Activated B cell treated with CpG ODN at 0.5 μM for 24 hours (primary cell): ENCODE measurements around the gene XIST. TPM values are rescaled to one million over a fixed set of nuclear protein-coding genes. Genes with fewer than 3 reads are reported as not detected.

ENCODE experiments used
- ATAC-seq: fragments of 200-7000 bp; cut with Tn5 transposase; one replicate; pipeline ENCODE4 v1.10.0; 2021; ENCODE audit warnings: low read depth, mild to moderate bottlenecking, moderate library complexity
- CTCF ChIA-PET: fragments of 350-600 bp; sonication (Branson Sonifier 250); formaldehyde crosslinking; loops from one replicate; lab custom pipeline; 2021; ENCODE audit warnings: antibody characterized with exemption; lab: Charles Lee
- POLR2A ChIA-PET: fragments of 350-600 bp; sonication (Branson Sonifier 250); formaldehyde crosslinking; loops from one replicate; lab custom pipeline; 2021; ENCODE audit warnings: antibody characterized with exemption; lab: Charles Lee
- DNase-seq: peaks from one replicate; pipeline ENCODE4 v3.0.0; 2022
- H3K27ac Mint-ChIP-seq: one replicate; pipeline ENCODE4 v1.8.0; 2020; ENCODE audit warnings: mixed read lengths
- H3K27me3 Mint-ChIP-seq: one replicate; pipeline ENCODE4 v1.8.0; 2021; ENCODE audit warnings: mixed read lengths
- H3K36me3 Mint-ChIP-seq: one replicate; pipeline ENCODE4 v1.8.0; 2021; ENCODE audit warnings: low read depth, mixed read lengths
- H3K4me1 Mint-ChIP-seq: one replicate; pipeline ENCODE4 v1.8.0; 2021; ENCODE audit warnings: mixed read lengths
- H3K4me3 Mint-ChIP-seq: one replicate; pipeline ENCODE4 v1.8.0; 2020; ENCODE audit warnings: mild to moderate bottlenecking, mixed read lengths
- H3K9me3 Mint-ChIP-seq: one replicate; pipeline ENCODE4 v1.8.0; 2020; ENCODE audit warnings: mixed read lengths
- intact Hi-C: fragments of 100-400 bp; cut with micrococcal nuclease; formaldehyde crosslinking; loops from one replicate; pipeline ENCODE4 v1.15.1; 2024
- total RNA-seq: library from RNA; stranded (reverse); gene quantifications from 2 replicates; pipeline ENCODE4 v1.2.3, GENCODE V29; 2022
- TF ChIP-seq, protein P1 (sequence below): fragments of 200-600 bp; IDR thresholded peaks from one replicate; pipeline ENCODE4 v1.8.0; 2022; ENCODE audit warnings: antibody characterized with exemption, mild to moderate bottlenecking

XIST gene
- total RNA-seq, 1 donor from 2014 or later: not detected

DNA sequence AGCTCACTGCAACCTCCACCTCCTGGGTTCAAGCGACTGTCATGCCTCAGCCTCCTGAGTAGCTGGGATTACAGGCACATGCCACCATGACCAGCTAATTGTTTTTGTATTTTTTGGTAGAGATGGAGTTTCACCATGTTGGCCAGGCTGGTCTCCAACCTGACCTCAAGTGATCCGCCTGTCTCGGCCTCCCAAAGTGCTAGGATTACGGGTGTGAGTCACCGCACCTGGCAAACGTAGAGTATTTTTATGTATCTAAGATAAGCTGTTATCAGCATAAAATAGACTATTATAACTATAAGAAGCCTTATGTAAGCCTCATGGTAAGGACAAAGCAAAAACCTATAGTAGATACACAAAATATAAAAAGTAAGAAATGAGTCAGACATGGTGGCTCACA, 14.6 kb upstream of the XIST start:
- no peaks in the 10 kb centered on the region for H3K36me3 Mint-ChIP-seq
- POLR2A ChIA-PET: no interaction called here
- no peak for ATAC-seq

DNA sequence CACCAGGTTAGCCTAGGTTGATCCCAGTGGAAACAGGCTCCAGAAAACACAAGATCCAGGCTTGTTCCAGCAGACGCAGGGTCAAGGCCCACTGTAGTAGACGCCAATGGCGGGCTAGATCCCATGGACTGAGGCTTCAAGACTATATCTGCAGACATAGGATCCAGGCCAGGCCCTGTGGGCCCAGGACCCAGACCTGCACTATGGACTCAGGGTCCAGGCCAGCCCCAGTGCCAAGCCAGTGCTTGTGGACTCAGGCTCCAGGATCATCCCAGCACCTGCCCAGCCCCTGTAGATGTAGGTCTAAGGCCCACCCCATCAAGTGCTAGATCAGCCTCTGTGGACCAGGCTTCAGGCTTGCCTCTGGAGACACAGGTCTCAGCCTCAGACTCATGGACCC, 11.3 kb upstream of the XIST start:
- POLR2A ChIA-PET: no interaction called here
- ATAC-seq (no peak), DNase-seq (no peak)
- H3K9me3 Mint-ChIP-seq: peaks cover 3% of the 10 kb centered on the region
- TF ChIP-seq, protein P1, sequence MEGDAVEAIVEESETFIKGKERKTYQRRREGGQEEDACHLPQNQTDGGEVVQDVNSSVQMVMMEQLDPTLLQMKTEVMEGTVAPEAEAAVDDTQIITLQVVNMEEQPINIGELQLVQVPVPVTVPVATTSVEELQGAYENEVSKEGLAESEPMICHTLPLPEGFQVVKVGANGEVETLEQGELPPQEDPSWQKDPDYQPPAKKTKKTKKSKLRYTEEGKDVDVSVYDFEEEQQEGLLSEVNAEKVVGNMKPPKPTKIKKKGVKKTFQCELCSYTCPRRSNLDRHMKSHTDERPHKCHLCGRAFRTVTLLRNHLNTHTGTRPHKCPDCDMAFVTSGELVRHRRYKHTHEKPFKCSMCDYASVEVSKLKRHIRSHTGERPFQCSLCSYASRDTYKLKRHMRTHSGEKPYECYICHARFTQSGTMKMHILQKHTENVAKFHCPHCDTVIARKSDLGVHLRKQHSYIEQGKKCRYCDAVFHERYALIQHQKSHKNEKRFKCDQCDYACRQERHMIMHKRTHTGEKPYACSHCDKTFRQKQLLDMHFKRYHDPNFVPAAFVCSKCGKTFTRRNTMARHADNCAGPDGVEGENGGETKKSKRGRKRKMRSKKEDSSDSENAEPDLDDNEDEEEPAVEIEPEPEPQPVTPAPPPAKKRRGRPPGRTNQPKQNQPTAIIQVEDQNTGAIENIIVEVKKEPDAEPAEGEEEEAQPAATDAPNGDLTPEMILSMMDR: no peak
- CTCF ChIA-PET: no interaction called here
- H3K4me1 Mint-ChIP-seq: no peaks in the 10 kb centered on the region
- intact Hi-C loops: no loop called here
- no peak overlapping the region for H3K27ac Mint-ChIP-seq
- no peaks in the 10 kb centered on the region for H3K36me3 Mint-ChIP-seq
- H3K27me3 Mint-ChIP-seq: no peaks in the 10 kb centered on the region
- H3K4me3 Mint-ChIP-seq: no peak overlapping the region

More for the DNA sequence above, 14.6 kb upstream of the XIST start:
- no peaks in the 10 kb centered on the region for H3K4me1 Mint-ChIP-seq
- no peaks in the 10 kb centered on the region for H3K9me3 Mint-ChIP-seq
- no peak overlapping the region for H3K27ac Mint-ChIP-seq
- no peaks in the 10 kb centered on the region for H3K27me3 Mint-ChIP-seq
- CTCF ChIA-PET: no interaction called here
- TF ChIP-seq, protein P1: no peak
- intact Hi-C loops: no loop called here
- DNase-seq: no peak
- H3K4me3 Mint-ChIP-seq: no peak overlapping the region

DNA sequence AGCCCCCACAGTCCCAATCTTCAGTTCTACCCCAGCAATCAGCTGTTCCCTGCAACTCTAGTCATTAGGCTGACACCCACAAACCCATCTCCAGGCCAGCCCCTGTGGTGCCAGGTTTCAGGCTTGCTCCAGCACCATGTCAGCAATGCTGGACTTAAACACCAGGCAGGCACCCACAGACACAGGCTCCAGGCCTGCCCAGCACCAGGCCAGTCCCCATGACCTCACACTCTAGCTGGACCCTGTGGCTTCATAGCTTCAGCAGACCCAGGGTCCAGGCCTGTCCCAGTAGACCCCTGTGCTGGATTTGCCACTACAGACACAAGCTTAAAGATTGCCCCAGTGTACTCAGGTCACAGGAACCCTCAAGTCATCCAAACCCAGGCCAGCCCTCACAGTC, 10.8 kb upstream of the XIST start:
- TF ChIP-seq, protein P1: no peak
- POLR2A ChIA-PET: no interaction called here
- H3K36me3 Mint-ChIP-seq: no peaks in the 10 kb centered on the region
- H3K4me3 Mint-ChIP-seq: no peak overlapping the region
- no peaks in the 10 kb centered on the region for H3K27me3 Mint-ChIP-seq
- no peak overlapping the region for H3K27ac Mint-ChIP-seq
- intact Hi-C loops: no loop called here
- H3K9me3 Mint-ChIP-seq: peaks cover 3% of the 10 kb centered on the region
- no peaks in the 10 kb centered on the region for H3K4me1 Mint-ChIP-seq
- DNase-seq (no peak), ATAC-seq (no peak)
- CTCF ChIA-PET: no interaction called here

DNA sequence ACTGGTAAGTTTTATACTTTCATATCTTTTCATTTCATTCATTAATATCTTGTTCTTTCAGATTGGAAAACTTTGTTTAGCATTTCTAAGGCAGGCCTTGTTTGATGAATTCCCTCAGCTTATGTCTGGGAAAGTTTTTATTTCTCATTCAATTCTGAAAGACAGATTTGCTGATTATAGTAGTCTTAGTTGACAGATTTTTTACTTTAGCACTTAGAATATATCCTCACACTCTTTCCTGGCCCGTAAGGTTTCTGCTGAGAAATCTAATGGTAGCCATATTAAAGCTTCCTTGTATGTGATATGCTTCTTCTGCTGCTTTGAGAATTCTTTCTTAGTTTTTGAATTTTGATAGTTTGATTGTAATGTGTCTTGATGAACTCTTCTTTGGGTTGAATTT, 7.1 kb upstream of the XIST start:
- TF ChIP-seq, protein P1: no peak
- H3K4me1 Mint-ChIP-seq: no peaks in the 10 kb centered on the region
- no peak overlapping the region for H3K4me3 Mint-ChIP-seq
- no peak for ATAC-seq
- DNase-seq: no peak
- H3K36me3 Mint-ChIP-seq: no peaks in the 10 kb centered on the region
- ChIA-PET CTCF (interaction anchor here (1.8 kb wide), 1 partner anchor 274 kb away, joined by 5 read pairs; no protein-coding TSS in a partner anchor), POLR2A (no interaction called here)
- H3K9me3 Mint-ChIP-seq: peaks cover 3% of the 10 kb centered on the region
- intact Hi-C loops: no loop called here
- no peaks in the 10 kb centered on the region for H3K27me3 Mint-ChIP-seq
- H3K27ac Mint-ChIP-seq: no peak overlapping the region

DNA sequence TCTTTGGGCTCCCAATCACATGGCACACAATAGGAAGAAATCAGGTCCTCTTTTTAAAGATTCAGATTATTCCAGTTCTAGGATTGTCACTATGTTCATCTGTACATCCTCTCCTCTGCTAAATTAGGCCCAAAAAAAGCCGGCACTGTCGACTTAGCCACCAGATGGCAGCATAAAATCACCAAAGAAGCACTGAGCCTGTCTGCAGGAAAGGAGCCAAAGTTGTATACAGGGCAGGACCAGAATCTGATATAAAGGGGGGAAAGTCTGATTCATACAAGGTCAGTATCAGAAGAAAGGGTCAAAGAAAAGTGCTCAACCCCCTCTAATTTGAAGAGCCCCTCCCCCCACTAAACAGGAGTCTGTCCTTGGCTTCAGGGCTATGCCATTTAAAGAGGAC, 3.0 kb upstream of the XIST start:
- H3K36me3 Mint-ChIP-seq: no peaks in the 10 kb centered on the region
- ATAC-seq (peak; percentile 31), DNase-seq (peak; percentile 15)
- TF ChIP-seq, protein P1: no peak
- POLR2A ChIA-PET: no interaction called here
- H3K27ac Mint-ChIP-seq: no peak overlapping the region
- CTCF ChIA-PET: interaction anchor here (0.9 to 2.9 kb wide), 4 partner anchors 160 to 489 kb away, joined by 3 to 23 read pairs (median 6); no protein-coding TSS in a partner anchor
- H3K4me1 Mint-ChIP-seq: no peaks in the 10 kb centered on the region
- peaks cover 3% of the 10 kb centered on the region for H3K9me3 Mint-ChIP-seq
- H3K27me3 Mint-ChIP-seq: no peaks in the 10 kb centered on the region
- no peak overlapping the region for H3K4me3 Mint-ChIP-seq
- intact Hi-C loops: loop anchor here (1.0 kb wide), 5 partner anchors 160 to 695 kb away; no protein-coding TSS in a partner anchor
